Body of pancreas (tissue), 4 donors: ENCODE results near the gene SERPINI1.

Experiments
- CTCF ChIP-seq, 7 experiments: fragments of 450-650 bp in 4 of 7; fragments of 200-600 bp in 3 of 7; sonication (generic) in 3 of 7; IDR thresholded peaks; one replicate each; pipeline ENCODE4 v1.5.1; 2016 to 2019; ENCODE audit warnings: antibody characterized with exemption in 7 of 7
- POLR2A ChIP-seq, 3 donors: fragments of 450-650 bp; IDR thresholded peaks; one replicate each; pipeline ENCODE4 v1.6.1; 2016; ENCODE audit warnings: antibody characterized with exemption in 3 of 3, mild to moderate bottlenecking in 2 of 3

DNA sequence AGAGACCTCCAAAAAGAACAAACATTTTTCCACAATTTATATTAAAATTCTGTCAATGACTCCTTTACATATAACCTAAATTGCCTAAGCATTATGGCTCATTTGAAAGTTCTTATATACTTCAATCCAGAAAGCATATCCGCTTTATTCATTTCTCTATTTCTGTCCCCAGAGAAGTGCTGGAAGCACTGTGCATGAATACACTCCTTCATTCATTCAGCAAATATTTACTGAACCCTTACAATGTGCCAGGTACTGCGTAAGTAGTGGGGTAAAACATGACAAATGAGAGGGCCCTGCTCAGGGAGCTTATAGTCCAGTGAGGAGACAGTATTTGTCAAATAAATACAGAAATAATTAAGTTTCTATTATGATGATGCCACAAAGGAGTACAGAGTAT is 4.1 kb upstream of the SERPINI1 start:
- TF ChIP-seq CTCF (IDR thresholded peaks at IDR 0.05) (no peak), POLR2A (IDR thresholded peaks at IDR 0.05) (no peak)
